Vagina (tissue), 2 donors: ENCODE measurements around the gene METTL25. TPM values are rescaled to one million over a fixed set of nuclear protein-coding genes. Genes with fewer than 3 reads are reported as not detected.

Source experiments
- DNase-seq, 2 donors: peaks; one replicate each; pipeline ENCODE4 v3.0.0-alpha.2; 2017; ENCODE audit errors: extremely low spot score in 2 of 2
- H3K27ac ChIP-seq: fragments of 200-600 bp; sonication (generic); one replicate; pipeline ENCODE4 v1.5.1; 2019
- H3K27me3 ChIP-seq: fragments of 200-600 bp; sonication (generic); one replicate; pipeline ENCODE4 v1.5.1; 2019
- H3K36me3 ChIP-seq, 2 donors: fragments of 200-600 bp; sonication (generic); one replicate each; pipeline ENCODE4 v1.5.1; 2017 to 2019
- H3K4me1 ChIP-seq: fragments of 200-600 bp; sonication (generic); one replicate; pipeline ENCODE4 v1.5.1; 2019
- H3K4me3 ChIP-seq, 2 donors: fragments of 200-600 bp; sonication (generic); 1 replicate in 1 of 2; 2 replicates in 1 of 2; pipeline ENCODE4 v1.5.1; 2016 to 2019
- H3K9me3 ChIP-seq: fragments of 200-600 bp; sonication (generic); one replicate; pipeline ENCODE4 v1.5.1; 2019
- CTCF ChIP-seq, 3 experiments: fragments of 450-650 bp in 2 of 3; fragments of 200-600 bp in 1 of 3; sonication (generic) in 1 of 3; IDR thresholded peaks; one replicate each; pipeline ENCODE4 v1.5.1; 2017 to 2019; ENCODE audit warnings: antibody characterized with exemption in 3 of 3, mild to moderate bottlenecking in 2 of 3, moderate library complexity in 2 of 3
- POLR2A ChIP-seq, 2 donors: fragments of 450-650 bp; IDR thresholded peaks; one replicate each; pipeline ENCODE4 v1.6.1; 2017; ENCODE audit warnings: antibody characterized with exemption in 2 of 2, mild to moderate bottlenecking in 2 of 2, moderate library complexity in 2 of 2
- POLR2AphosphoS5 ChIP-seq, 2 donors: sonication (generic); formaldehyde crosslinking; IDR thresholded peaks; one replicate each; pipeline ENCODE4 v1.9.0; 2017; ENCODE audit warnings: antibody characterized with exemption in 2 of 2, mild to moderate bottlenecking in 2 of 2, low read depth in 1 of 2; ENCODE audit not compliant: insufficient read depth in 1 of 2
- intact Hi-C: fragments of 100-400 bp; cut with DNase I; formaldehyde crosslinking; loops from one replicate; pipeline ENCODE4 v1.15.1; 2023
- total RNA-seq: library from RNA; depleted of rRNA; stranded (reverse); fragments of >200 nt; gene quantifications from one replicate; pipeline ENCODE4 v1.2.3, GENCODE V29; 2016

The METTL25 gene
- total RNA-seq, 1 donor from 2014 or later = 29.0 TPM

GRCh38 chr12:82406651-82407050 lies 48.3 kb downstream of the METTL25 start:
- H3K27ac ChIP-seq = no peak overlapping the region
- TF ChIP-seq POLR2A (IDR thresholded peaks at IDR 0.05) (no peak), POLR2AphosphoS5 (IDR thresholded peaks at IDR 0.05; ENCODE audit: insufficient read depth in 1 of 2, low read depth in 1 of 2) (no peak), CTCF (IDR thresholded peaks at IDR 0.05) (no peak)
- intact Hi-C loops = no loop called here

GRCh38 chr12:82407481-82407880 lies 49.2 kb downstream of the METTL25 start:
- no peak overlapping the region for H3K4me3 ChIP-seq
- DNase-seq = no peak
- H3K27me3 ChIP-seq = no peaks in the 10 kb centered on the region
- intact Hi-C loops = no loop called here
- no peak overlapping the region for H3K27ac ChIP-seq
- no peaks in the 10 kb centered on the region for H3K4me1 ChIP-seq
- H3K9me3 ChIP-seq = no peaks in the 10 kb centered on the region
- no peak for TF ChIP-seq POLR2A (IDR thresholded peaks at IDR 0.05)
- no peaks in the 10 kb centered on the region for H3K36me3 ChIP-seq

More at GRCh38 chr12:82406651-82407050, 48.3 kb downstream of the METTL25 start:
- Histone ChIP-seq H3K9me3 (no peaks in the 10 kb centered on the region), H3K36me3 (no peaks in the 10 kb centered on the region), H3K4me3 (no peak overlapping the region), H3K4me1 (no peaks in the 10 kb centered on the region), H3K27me3 (no peaks in the 10 kb centered on the region)
- no peak for DNase-seq

DNA sequence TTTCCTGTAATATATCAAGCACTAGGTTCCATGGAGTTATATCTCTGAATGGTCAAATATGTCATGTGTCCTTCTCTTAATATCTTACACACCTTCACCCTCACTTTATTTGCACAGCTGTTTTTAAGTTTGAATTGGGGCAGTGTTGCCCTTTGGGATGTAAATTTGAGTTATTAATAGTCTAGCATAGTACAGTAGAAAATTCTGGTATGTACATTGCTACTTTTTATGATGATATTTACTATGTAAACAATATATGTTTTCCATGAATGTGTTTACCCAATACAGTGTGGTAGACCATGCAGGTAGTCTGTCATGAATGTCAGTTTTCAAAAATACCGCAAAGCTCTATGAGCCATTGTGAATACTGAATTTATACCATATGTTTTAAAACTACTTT lies 50.5 kb downstream of the METTL25 start:
- Histone ChIP-seq H3K36me3 (no peaks in the 10 kb centered on the region), H3K9me3 (no peaks in the 10 kb centered on the region), H3K27me3 (no peaks in the 10 kb centered on the region), H3K27ac (no peak overlapping the region), H3K4me3 (no peak overlapping the region), H3K4me1 (no peaks in the 10 kb centered on the region)
- TF ChIP-seq POLR2AphosphoS5 (IDR thresholded peaks at IDR 0.05; ENCODE audit: insufficient read depth in 1 of 2, low read depth in 1 of 2) (no peak), POLR2A (IDR thresholded peaks at IDR 0.05) (no peak)
- DNase-seq = no peak
- intact Hi-C loops = no loop called here

GRCh38 chr12:82411546-82412230 lies 53.4 kb downstream of the METTL25 start:
- H3K27ac ChIP-seq = no peak overlapping the region
- no peak for DNase-seq
- no peak for TF ChIP-seq POLR2AphosphoS5 (IDR thresholded peaks at IDR 0.05; ENCODE audit: insufficient read depth in 1 of 2, low read depth in 1 of 2)
- no peak for TF ChIP-seq POLR2A (IDR thresholded peaks at IDR 0.05)
- no peak for TF ChIP-seq CTCF (IDR thresholded peaks at IDR 0.05)
- intact Hi-C loops = no loop called here
- H3K9me3 ChIP-seq = no peaks in the 10 kb centered on the region
- H3K4me1 ChIP-seq = no peaks in the 10 kb centered on the region
- no peaks in the 10 kb centered on the region for H3K36me3 ChIP-seq
- H3K4me3 ChIP-seq = no peak overlapping the region
- no peaks in the 10 kb centered on the region for H3K27me3 ChIP-seq

DNA sequence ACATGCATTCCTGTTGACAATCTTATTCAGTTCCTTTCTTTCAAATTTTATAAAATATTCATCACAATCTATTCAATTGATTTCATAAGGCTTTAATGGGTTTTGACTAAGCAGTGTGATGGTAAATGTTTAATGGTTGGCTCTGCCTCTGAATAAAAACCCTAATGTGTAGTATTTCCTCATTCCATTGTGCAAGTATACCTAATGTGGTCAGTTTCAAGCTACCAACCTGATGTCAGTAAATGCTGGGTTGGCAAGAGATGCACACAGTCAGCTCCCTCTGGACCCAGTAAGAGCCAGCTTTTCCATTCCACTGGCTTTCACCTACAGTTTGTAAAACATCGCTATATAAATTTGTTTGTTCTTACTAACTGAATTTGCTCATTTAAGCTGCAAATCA lies 53.9 kb downstream of the METTL25 start:
- intact Hi-C loops = no loop called here
- TF ChIP-seq POLR2AphosphoS5 (IDR thresholded peaks at IDR 0.05; ENCODE audit: insufficient read depth in 1 of 2, low read depth in 1 of 2) (no peak), POLR2A (IDR thresholded peaks at IDR 0.05) (no peak), CTCF (IDR thresholded peaks at IDR 0.05) (no peak)
- H3K4me3 ChIP-seq = no peak overlapping the region
- DNase-seq = no peak
- H3K9me3 ChIP-seq = no peaks in the 10 kb centered on the region
- H3K4me1 ChIP-seq = no peaks in the 10 kb centered on the region
- no peaks in the 10 kb centered on the region for H3K36me3 ChIP-seq
- H3K27ac ChIP-seq = no peak overlapping the region
- H3K27me3 ChIP-seq = no peaks in the 10 kb centered on the region

- no peak overlapping the region for H3K4me3 ChIP-seq
- intact Hi-C loops = no loop called here
- H3K27me3 ChIP-seq = no peaks in the 10 kb centered on the region
Observed at GRCh38 chr12:82414044-82414443, 55.7 kb downstream of the METTL25 start.

More at GRCh38 chr12:82414044-82414443, 55.7 kb downstream of the METTL25 start:
- H3K9me3 ChIP-seq = no peaks in the 10 kb centered on the region
- no peaks in the 10 kb centered on the region for H3K4me1 ChIP-seq
- no peak overlapping the region for H3K27ac ChIP-seq
- no peak for TF ChIP-seq CTCF (IDR thresholded peaks at IDR 0.05)
- TF ChIP-seq POLR2A (IDR thresholded peaks at IDR 0.05) = no peak
- TF ChIP-seq POLR2AphosphoS5 (IDR thresholded peaks at IDR 0.05; ENCODE audit: insufficient read depth in 1 of 2, low read depth in 1 of 2) = no peak
- no peak for DNase-seq
- no peaks in the 10 kb centered on the region for H3K36me3 ChIP-seq
